GM10266 (cell line): Measurements from ENCODE around the gene GK2.

Experiments
- DNase-seq: peaks from one replicate; pipeline ENCODE4 v3.0.0; 2012; ENCODE audit errors: extremely low spot score
- CTCF ChIP-seq: IDR thresholded peaks from 2 replicates; pipeline ENCODE4 v1.5.1; 2012; ENCODE audit warnings: mild to moderate bottlenecking, low read depth; ENCODE audit not compliant: control insufficient read depth, insufficient read depth; ENCODE audit errors: missing control alignments

Gene GK2

GRCh38 chr4:79366422-79366821, 41.6 kb downstream of the GK2 start:
- no peak for TF ChIP-seq CTCF
- DNase-seq, result no peak

- no peak for TF ChIP-seq CTCF
- no peak for DNase-seq
These were observed 44.0 kb downstream of the GK2 start for GRCh38 chr4:79364061-79364460.

GRCh38 chr4:79362626-79363025, 45.4 kb downstream of the GK2 start:
- DNase-seq, result no peak
- no peak for TF ChIP-seq CTCF

GRCh38 chr4:79360006-79360405, 48.0 kb downstream of the GK2 start:
- TF ChIP-seq CTCF, result no peak
- no peak for DNase-seq

- DNase-seq, result no peak
- TF ChIP-seq CTCF, result no peak
These were observed 49.6 kb downstream of the GK2 start for GRCh38 chr4:79358438-79358837.

- no peak for TF ChIP-seq CTCF
- DNase-seq, result no peak
These were observed 50.7 kb downstream of the GK2 start for GRCh38 chr4:79357365-79357764.
